ENCODE measurements around the gene SPACA4. TPM values are rescaled to one million over a fixed set of nuclear protein-coding genes. Genes with fewer than 3 reads are reported as not detected.

SPACA4 gene
- total RNA-seq, 1 experiment from 2014 or later: not detected

DNA sequence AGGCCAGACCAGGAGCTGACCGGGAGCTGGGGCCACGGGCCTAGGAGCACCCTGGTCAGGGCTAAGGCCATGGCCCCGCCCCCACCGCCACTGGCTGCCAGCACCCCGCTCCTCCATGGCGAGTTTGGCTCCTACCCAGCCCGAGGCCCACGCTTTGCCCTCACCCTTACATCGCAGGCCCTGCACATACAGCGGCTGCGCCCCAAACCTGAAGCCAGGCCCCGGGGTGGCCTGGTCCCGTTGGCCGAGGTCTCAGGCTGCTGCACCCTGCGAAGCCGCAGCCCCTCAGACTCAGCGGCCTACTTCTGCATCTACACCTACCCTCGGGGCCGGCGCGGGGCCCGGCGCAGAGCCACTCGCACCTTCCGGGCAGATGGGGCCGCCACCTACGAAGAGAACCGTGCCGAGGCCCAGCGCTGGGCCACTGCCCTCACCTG is 19.4 kb downstream of the SPACA4 start:
- Histone ChIP-seq H3K9me2 (ENCODE audit: insufficient read depth) (no peaks in the 10 kb centered on the region), H3K79me2 (ENCODE audit: low read depth) (no peaks in the 10 kb centered on the region; the same call in 1 of the 2 replicates), H3K27me3 (ENCODE audit: insufficient read depth, low read depth) (no peaks in the 10 kb centered on the region), H3K4me2 (no peak overlapping the region), H3F3A (ENCODE audit: insufficient read depth, low read depth) (peaks cover 70% of the 10 kb centered on the region), H3K9me3 (ENCODE audit: insufficient read depth, low read depth) (no peaks in the 10 kb centered on the region), H3K27ac (no peak overlapping the region; the same call in 1 of the 2 replicates), H3K4me3 (no peak overlapping the region), H3K4me1 (replicated peaks; ENCODE audit: insufficient read depth) (peaks cover 25% of the 10 kb centered on the region), H3K36me3 (ENCODE audit: low read depth) (no peaks in the 10 kb centered on the region), H4K20me1 (ENCODE audit: insufficient read depth) (no peaks in the 10 kb centered on the region), H2AFZ (no peak overlapping the region)
- intact Hi-C loops (cut with micrococcal nuclease; ENCODE audit: unreplicated experiment): no loop called here
- TF ChIP-seq, protein P1, sequence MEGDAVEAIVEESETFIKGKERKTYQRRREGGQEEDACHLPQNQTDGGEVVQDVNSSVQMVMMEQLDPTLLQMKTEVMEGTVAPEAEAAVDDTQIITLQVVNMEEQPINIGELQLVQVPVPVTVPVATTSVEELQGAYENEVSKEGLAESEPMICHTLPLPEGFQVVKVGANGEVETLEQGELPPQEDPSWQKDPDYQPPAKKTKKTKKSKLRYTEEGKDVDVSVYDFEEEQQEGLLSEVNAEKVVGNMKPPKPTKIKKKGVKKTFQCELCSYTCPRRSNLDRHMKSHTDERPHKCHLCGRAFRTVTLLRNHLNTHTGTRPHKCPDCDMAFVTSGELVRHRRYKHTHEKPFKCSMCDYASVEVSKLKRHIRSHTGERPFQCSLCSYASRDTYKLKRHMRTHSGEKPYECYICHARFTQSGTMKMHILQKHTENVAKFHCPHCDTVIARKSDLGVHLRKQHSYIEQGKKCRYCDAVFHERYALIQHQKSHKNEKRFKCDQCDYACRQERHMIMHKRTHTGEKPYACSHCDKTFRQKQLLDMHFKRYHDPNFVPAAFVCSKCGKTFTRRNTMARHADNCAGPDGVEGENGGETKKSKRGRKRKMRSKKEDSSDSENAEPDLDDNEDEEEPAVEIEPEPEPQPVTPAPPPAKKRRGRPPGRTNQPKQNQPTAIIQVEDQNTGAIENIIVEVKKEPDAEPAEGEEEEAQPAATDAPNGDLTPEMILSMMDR (conservative IDR thresholded peaks at IDR 0.05): no peak
- no peak for TF ChIP-seq EZH2 (IDR thresholded peaks at IDR 0.05; ENCODE audit: low read depth)
- no peak for DNase-seq
- POLR2A ChIA-PET (ENCODE audit: unreplicated experiment): no interaction called here
- CTCF ChIA-PET: no interaction called here
- no TSS peak for BruUV-seq (replicated peaks)

DNA sequence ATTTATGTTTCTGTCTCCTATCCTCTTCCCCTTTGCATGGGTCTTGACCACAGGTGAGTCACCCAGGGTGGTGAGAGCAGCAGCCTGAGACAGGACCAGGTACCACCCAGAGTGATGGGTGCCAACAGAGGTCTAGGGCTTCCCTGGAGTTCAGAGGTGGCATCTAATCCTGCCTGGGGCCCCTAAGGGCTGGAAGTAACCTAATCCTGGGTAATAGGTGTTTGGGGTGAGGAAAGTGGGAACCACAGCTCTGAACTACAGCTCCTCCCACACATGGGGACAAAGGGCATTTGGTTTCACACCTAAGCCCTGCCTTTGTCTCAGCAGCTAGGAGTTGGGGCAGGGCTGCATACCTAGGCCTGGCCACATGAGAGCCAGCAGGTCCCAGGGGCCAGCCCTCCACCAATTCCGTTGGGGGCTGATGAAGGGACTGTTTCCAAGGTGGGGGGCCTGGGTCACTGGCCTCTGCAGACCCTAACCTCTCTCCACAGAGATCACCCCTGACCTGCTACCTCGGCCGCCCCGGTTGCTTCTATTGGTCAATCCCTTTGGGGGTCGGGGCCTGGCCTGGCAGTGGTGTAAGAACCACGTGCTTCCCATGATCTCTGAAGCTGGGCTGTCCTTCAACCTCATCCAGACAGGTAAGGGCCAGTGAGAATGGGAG is 20.8 kb downstream of the SPACA4 start:
- intact Hi-C loops (cut with micrococcal nuclease; ENCODE audit: unreplicated experiment): loop anchor here (1.0 kb wide), 1 partner anchor 8 kb away; the partner anchor contains the start of genes RPL18 and SPHK2
- H3K4me3 ChIP-seq: no peak overlapping the region
- H3K9me2 ChIP-seq (ENCODE audit: insufficient read depth): no peaks in the 10 kb centered on the region
- H2AFZ ChIP-seq: no peak overlapping the region
- no peaks in the 10 kb centered on the region for H3K9me3 ChIP-seq (ENCODE audit: insufficient read depth, low read depth)
- BruUV-seq (replicated peaks): no TSS peak
- H3K79me2 ChIP-seq (ENCODE audit: low read depth): no peaks in the 10 kb centered on the region; the same call in 1 of the 2 replicates
- no peak for TF ChIP-seq EZH2 (IDR thresholded peaks at IDR 0.05; ENCODE audit: low read depth)
- TF ChIP-seq, protein P1 (conservative IDR thresholded peaks at IDR 0.05): no peak
- peaks cover 25% of the 10 kb centered on the region for H3K4me1 ChIP-seq (replicated peaks; ENCODE audit: insufficient read depth)
- H3K27ac ChIP-seq: peak overlapping the region; percentile 81
- no peaks in the 10 kb centered on the region; the same call in 1 of the 2 replicates for H3K36me3 ChIP-seq (ENCODE audit: low read depth)
- H3K4me2 ChIP-seq: peak overlapping the region; percentile 11
- no peaks in the 10 kb centered on the region for H3K27me3 ChIP-seq (ENCODE audit: insufficient read depth, low read depth)
- DNase-seq: peak; percentile 83 to 92
- CTCF ChIA-PET: interaction anchor here (0.6 kb wide), 2 partner anchors 12 to 139 kb away, joined by 4 to 11 read pairs; no protein-coding TSS in a partner anchor
- H3F3A ChIP-seq (ENCODE audit: insufficient read depth, low read depth): peaks cover 65% of the 10 kb centered on the region
- H4K20me1 ChIP-seq (ENCODE audit: insufficient read depth): no peaks in the 10 kb centered on the region
- POLR2A ChIA-PET (ENCODE audit: unreplicated experiment): interaction anchor here (0.6 to 0.7 kb wide), 3 partner anchors 143 to 162 kb away, joined by 4 to 12 read pairs (median 5); no protein-coding TSS in a partner anchor

DNA sequence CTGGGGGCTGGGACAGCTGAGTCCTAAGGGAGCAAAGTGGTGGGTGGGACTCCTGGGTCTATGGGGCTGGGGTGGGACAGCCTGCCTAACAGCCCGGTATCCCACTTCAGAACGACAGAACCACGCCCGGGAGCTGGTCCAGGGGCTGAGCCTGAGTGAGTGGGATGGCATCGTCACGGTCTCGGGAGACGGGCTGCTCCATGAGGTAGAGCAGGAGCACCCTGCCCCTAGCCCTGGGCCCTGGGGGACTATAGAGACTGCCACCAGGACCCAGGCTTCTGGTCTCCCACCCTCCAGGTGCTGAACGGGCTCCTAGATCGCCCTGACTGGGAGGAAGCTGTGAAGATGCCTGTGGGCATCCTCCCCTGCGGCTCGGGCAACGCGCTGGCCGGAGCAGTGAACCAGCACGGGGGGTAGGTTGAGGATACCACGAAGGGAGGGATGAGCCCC is 21.3 kb downstream of the SPACA4 start:
- no TSS peak for BruUV-seq (replicated peaks)
- Histone ChIP-seq H3K9me2 (ENCODE audit: insufficient read depth) (no peaks in the 10 kb centered on the region), H3K79me2 (ENCODE audit: low read depth) (no peaks in the 10 kb centered on the region; the same call in 1 of the 2 replicates), H3K36me3 (ENCODE audit: low read depth) (no peaks in the 10 kb centered on the region; the same call in 1 of the 2 replicates), H3K9me3 (ENCODE audit: insufficient read depth, low read depth) (no peaks in the 10 kb centered on the region), H3K4me3 (no peak overlapping the region), H2AFZ (no peak overlapping the region), H4K20me1 (ENCODE audit: insufficient read depth) (no peaks in the 10 kb centered on the region), H3K4me1 (replicated peaks; ENCODE audit: insufficient read depth) (peaks cover 25% of the 10 kb centered on the region), H3K4me2 (peak overlapping the region; percentile 11), H3F3A (ENCODE audit: insufficient read depth, low read depth) (peaks cover 70% of the 10 kb centered on the region), H3K27me3 (ENCODE audit: insufficient read depth, low read depth) (no peaks in the 10 kb centered on the region), H3K27ac (peak overlapping the region; percentile 81)
- no peak for DNase-seq
- intact Hi-C loops (cut with micrococcal nuclease; ENCODE audit: unreplicated experiment): loop anchor here (1.0 kb wide), 1 partner anchor 9 kb away; the partner anchor contains the start of genes RPL18 and SPHK2
- TF ChIP-seq EZH2 (IDR thresholded peaks at IDR 0.05; ENCODE audit: low read depth): no peak
- TF ChIP-seq, protein P1 (conservative IDR thresholded peaks at IDR 0.05): no peak
- POLR2A ChIA-PET (ENCODE audit: unreplicated experiment): interaction anchor here (0.6 to 0.7 kb wide), 2 partner anchors 142 to 143 kb away, joined by 4 to 5 read pairs; no protein-coding TSS in a partner anchor
- CTCF ChIA-PET: no interaction called here
